Activated CD4-positive, alpha-beta T cell treated with anti-CD3 and anti-CD28 coated beads, Interleukin-2, amount 50 U/mL, for 1 hour (primary cell): ENCODE measurements around the gene IL20RB.

Experiments used
- DNase-seq: peaks from one replicate; pipeline ENCODE4 v3.0.0-alpha.2; 2020

Gene IL20RB

GRCh38 chr3:137047240-137047639, 89.5 kb downstream of the IL20RB start:
- DNase-seq: no peak

- DNase-seq: no peak
Observed at GRCh38 chr3:137050281-137050680, 92.5 kb downstream of the IL20RB start.

- no peak for DNase-seq
Observed at GRCh38 chr3:137052298-137052697, 94.5 kb downstream of the IL20RB start.
